BJ (cell line): ENCODE results near the gene CCL11. TPM values are rescaled to one million over a fixed set of nuclear protein-coding genes. Genes with fewer than 3 reads are reported as not detected.

Experiments
- CTCF ChIA-PET: fragments of 350-600 bp; formaldehyde crosslinking; extraction: SDS; loops from one replicate; lab custom pipeline; 2021; ENCODE audit warnings: antibody characterized with exemption, inconsistent platforms; lab: Yijun Ruan, JAX
- POLR2A ChIA-PET: fragments of 300-600 bp; sonication (Branson Sonifier 250); formaldehyde crosslinking; extraction: SDS; loops from one replicate; lab custom pipeline; 2021; ENCODE audit warnings: antibody characterized with exemption; lab: Charles Lee
- DNase-seq: peaks from one replicate; pipeline ENCODE4 v3.0.0-alpha.2; 2011; ENCODE audit warnings: low read depth
- H3K27me3 ChIP-seq: 2 replicates; pipeline ENCODE4 v1.6.0; 2011; ENCODE audit warnings: low read length; ENCODE audit not compliant: control insufficient read depth, insufficient read depth
- H3K36me3 ChIP-seq: 2 replicates; pipeline ENCODE4 v1.5.1; 2011; ENCODE audit warnings: low read length; ENCODE audit not compliant: control insufficient read depth, insufficient read depth
- H3K4me3 ChIP-seq: 2 replicates; pipeline ENCODE4 v1.5.1; 2011; ENCODE audit warnings: low read depth, mild to moderate bottlenecking, control low read depth, low read length
- polyA plus RNA-seq: library from polyadenylated mRNA; depleted of rRNA; stranded (reverse); fragments of >200 nt; gene quantifications from 2 replicates; pipeline ENCODE4 v1.2.3, GENCODE V29; 2011
- TF ChIP-seq, protein P1 (sequence below): IDR thresholded peaks from 2 replicates; pipeline ENCODE4 v1.5.1; 2011; ENCODE audit warnings: low read depth, mild to moderate bottlenecking, control low read depth, inconsistent platforms, low read length, moderate library complexity; ENCODE audit not compliant: insufficient read depth

The CCL11 gene
- polyA plus RNA-seq, 1 experiment = 0.55 TPM

GRCh38 chr17:34265711-34266110, 19.8 kb upstream of the CCL11 start:
- H3K36me3 ChIP-seq = no peaks in the 10 kb centered on the region
- no peaks in the 10 kb centered on the region for H3K27me3 ChIP-seq
- H3K4me3 ChIP-seq = no peak overlapping the region
- no peak for DNase-seq
- POLR2A ChIA-PET = no interaction called here
- CTCF ChIA-PET = interaction anchor here (0.8 to 1.5 kb wide), 3 partner anchors 9 to 95 kb away, joined by 3 to 7 read pairs (median 3); no protein-coding TSS in a partner anchor
- TF ChIP-seq, protein P1, sequence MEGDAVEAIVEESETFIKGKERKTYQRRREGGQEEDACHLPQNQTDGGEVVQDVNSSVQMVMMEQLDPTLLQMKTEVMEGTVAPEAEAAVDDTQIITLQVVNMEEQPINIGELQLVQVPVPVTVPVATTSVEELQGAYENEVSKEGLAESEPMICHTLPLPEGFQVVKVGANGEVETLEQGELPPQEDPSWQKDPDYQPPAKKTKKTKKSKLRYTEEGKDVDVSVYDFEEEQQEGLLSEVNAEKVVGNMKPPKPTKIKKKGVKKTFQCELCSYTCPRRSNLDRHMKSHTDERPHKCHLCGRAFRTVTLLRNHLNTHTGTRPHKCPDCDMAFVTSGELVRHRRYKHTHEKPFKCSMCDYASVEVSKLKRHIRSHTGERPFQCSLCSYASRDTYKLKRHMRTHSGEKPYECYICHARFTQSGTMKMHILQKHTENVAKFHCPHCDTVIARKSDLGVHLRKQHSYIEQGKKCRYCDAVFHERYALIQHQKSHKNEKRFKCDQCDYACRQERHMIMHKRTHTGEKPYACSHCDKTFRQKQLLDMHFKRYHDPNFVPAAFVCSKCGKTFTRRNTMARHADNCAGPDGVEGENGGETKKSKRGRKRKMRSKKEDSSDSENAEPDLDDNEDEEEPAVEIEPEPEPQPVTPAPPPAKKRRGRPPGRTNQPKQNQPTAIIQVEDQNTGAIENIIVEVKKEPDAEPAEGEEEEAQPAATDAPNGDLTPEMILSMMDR = no peak

DNA sequence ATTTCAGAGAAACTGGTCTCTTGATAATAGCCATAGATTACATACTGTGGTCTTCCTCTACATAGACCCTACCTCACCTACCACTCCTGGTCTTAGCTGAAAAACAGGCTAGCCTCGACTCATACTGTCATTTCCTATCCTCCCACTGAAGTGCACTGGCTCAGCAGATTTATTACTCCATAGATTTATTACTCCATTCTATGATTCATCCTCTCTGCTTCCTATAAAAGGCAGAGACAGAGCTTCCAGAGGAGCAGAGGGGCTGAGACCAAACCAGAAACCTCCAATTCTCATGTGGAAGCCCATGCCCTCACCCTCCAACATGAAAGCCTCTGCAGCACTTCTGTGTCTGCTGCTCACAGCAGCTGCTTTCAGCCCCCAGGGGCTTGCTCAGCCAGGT, 15.6 kb upstream of the CCL11 start, which contains the start of gene CCL7:
TSS of gene CCL7 (plus strand) at position 253 of the 400 bp plus-strand sequence. CDS start at position 323, 70 bp downstream.
- Histone ChIP-seq H3K4me3 (no peak within 1 kb of the TSS), H3K36me3 (no peaks in the 10 kb centered on the region), H3K27me3 (no peaks in the 10 kb centered on the region; the same call in 1 of the 2 replicates)
- TF ChIP-seq, protein P1 = no peak
- ChIA-PET POLR2A (interaction anchor here (0.6 kb wide), 1 partner anchor 8 kb away, joined by 3 read pairs; no protein-coding TSS in a partner anchor), CTCF (interaction anchor here (1.1 to 2.8 kb wide), 4 partner anchors 15 to 91 kb away, joined by 3 to 9 read pairs (median 5); partner anchors contain the start of genes CCL11 and CCL2)
- DNase-seq = no peak

- Histone ChIP-seq H3K4me3 (no peak overlapping the region), H3K36me3 (no peaks in the 10 kb centered on the region), H3K27me3 (peaks cover 2% of the 10 kb centered on the region; the same call in 1 of the 2 replicates)
- DNase-seq = peak; percentile 84
- ChIA-PET POLR2A (no interaction called here), CTCF (interaction anchor here (0.8 to 2.3 kb wide), 6 partner anchors 10 to 86 kb away, joined by 3 to 9 read pairs (median 5); partner anchors contain the start of genes CCL1, CCL11 and CCL2)
- TF ChIP-seq, protein P1 = no peak
Observed at GRCh38 chr17:34275881-34276280, 9.7 kb upstream of the CCL11 start.

GRCh38 chr17:34276826-34277225, 8.7 kb upstream of the CCL11 start:
- H3K36me3 ChIP-seq = no peaks in the 10 kb centered on the region
- no peak overlapping the region for H3K4me3 ChIP-seq
- TF ChIP-seq, protein P1 = no peak
- DNase-seq = no peak
- CTCF ChIA-PET = interaction anchor here (2.0 to 2.3 kb wide), 2 partner anchors 9 to 85 kb away, joined by 7 to 9 read pairs; partner anchors contain the start of genes CCL1 and CCL11
- POLR2A ChIA-PET = no interaction called here
- 0 out of 2 replicates have a peak, but pooled peaks cover 2% of the 10 kb centered on the region for H3K27me3 ChIP-seq

DNA sequence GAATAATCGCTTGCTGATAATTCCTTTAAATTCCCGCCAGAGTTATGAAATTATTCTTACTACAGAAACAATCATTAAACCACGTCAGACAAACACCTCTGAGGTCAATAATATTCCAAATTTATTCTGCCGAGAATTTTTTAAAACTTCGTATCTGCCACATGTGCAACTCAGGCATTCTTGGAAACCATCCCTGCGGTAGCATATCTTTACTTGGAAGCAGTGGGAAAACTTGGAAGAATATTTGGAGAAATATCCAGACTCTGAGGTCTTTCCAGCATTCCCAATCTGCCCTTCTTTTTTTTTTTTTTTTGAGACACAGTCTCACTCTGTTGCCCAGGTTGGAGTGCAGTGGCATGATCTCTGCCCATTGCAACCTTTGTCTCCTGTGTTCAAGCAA, 2.0 kb upstream of the CCL11 start:
- POLR2A ChIA-PET = no interaction called here

More for the DNA sequence above, 2.0 kb upstream of the CCL11 start:
- peaks cover 10% of the 10 kb centered on the region for H3K27me3 ChIP-seq
- no peak overlapping the region for H3K4me3 ChIP-seq
- no peak for DNase-seq
- TF ChIP-seq, protein P1 = no peak
- H3K36me3 ChIP-seq = no peaks in the 10 kb centered on the region
- CTCF ChIA-PET = interaction anchor here (0.7 kb wide), 1 partner anchor 17 kb away, joined by 3 read pairs; no protein-coding TSS in a partner anchor
